ENCODE data around the gene FAM163B. TPM values are rescaled to one million over a fixed set of nuclear protein-coding genes. Genes with fewer than 3 reads are reported as not detected.

FAM163B gene
- total and polyA plus RNA-seq, 2 donors (not counting 3 experiments of a cell fraction or from before 2014, with no cell fraction given) = not detected

DNA sequence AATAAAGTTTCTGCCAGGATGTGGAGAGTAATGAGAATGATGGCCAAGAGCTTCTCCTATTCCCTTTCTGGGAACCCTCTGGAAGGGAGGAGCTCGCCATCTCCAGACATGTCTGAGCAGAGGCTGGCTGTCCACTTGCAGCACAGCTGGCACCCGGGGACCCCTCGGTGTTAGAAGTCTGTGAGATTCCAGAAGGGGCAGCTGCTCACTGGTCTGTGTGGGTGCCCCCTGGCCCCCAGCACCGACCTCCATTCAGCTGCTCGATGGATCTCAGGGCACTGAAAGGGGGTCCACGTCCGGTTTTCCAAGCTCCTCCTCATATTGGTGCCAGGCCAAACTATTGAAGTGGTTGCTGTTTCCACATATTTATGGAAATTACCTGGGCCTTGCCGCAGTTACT lies 3.6 kb upstream of the FAM163B start:
- no peaks in the 10 kb centered on the region for H4K20me1 ChIP-seq (replicated peaks; ENCODE audit: control insufficient read depth, extremely low read depth, insufficient read depth, low read length)
- no TSS peak for BruUV-seq (replicated peaks)
- H3K9me3 ChIP-seq (replicated peaks; ENCODE audit: control insufficient read depth, insufficient read depth, low read length) = no peaks in the 10 kb centered on the region
- H2AFZ ChIP-seq (ENCODE audit: low read depth, low read length) = no peak overlapping the region
- no peaks in the 10 kb centered on the region for H3K79me2 ChIP-seq (ENCODE audit: control insufficient read depth, insufficient read depth, low read length)
- ChIA-PET CTCF (no interaction called here), POLR2A (no interaction called here)
- no peaks in the 10 kb centered on the region for H3K9me1 ChIP-seq (replicated peaks; ENCODE audit: control insufficient read depth, extremely low read depth, insufficient read depth, low read length)
- no peak for DNase-seq (ENCODE audit: low read depth, low spot score)
- no peak overlapping the region for H3K9ac ChIP-seq (replicated peaks; ENCODE audit: extremely low read depth, insufficient read depth, low read length)
- H3K27ac ChIP-seq (ENCODE audit: insufficient read depth, low read depth, low read length) = no peak overlapping the region
- intact Hi-C loops (cut with micrococcal nuclease) (no loop called here), dilution Hi-C loops (cut with MboI; ENCODE audit: extremely low pct_ligation_motif_present, low sequenced_read_pairs) (no loop called here)
- no peaks in the 10 kb centered on the region for H3K36me3 ChIP-seq (ENCODE audit: control insufficient read depth in 2 of 2, extremely low read depth in 1 of 2, insufficient read depth in 2 of 2, low read length in 2 of 2)
- no peak overlapping the region for H3K4me2 ChIP-seq (ENCODE audit: insufficient read depth, low read length)
- H3K27me3 ChIP-seq (ENCODE audit: control insufficient read depth in 2 of 2, insufficient read depth in 2 of 2, low read length in 2 of 2) = peaks cover 0 to 3% of the 10 kb centered on the region in 2 experiments
- H3K4me1 ChIP-seq (ENCODE audit: control insufficient read depth, extremely low read depth, insufficient read depth, low read length) = no peaks in the 10 kb centered on the region
- TF ChIP-seq POLR2A (IDR thresholded peaks at IDR 0.05; ENCODE audit: low read depth, low read length) (no peak), POLR2AphosphoS5 (IDR thresholded peaks at IDR 0.05; ENCODE audit: insufficient read depth, low read depth, low read length) (no peak)
- no peak for FAIRE-seq
- H3K4me3 ChIP-seq (replicated peaks in 1 of 3; ENCODE audit: insufficient read depth in 1 of 3, low read depth in 1 of 3, low read length in 3 of 3) = no peak overlapping the region

DNA sequence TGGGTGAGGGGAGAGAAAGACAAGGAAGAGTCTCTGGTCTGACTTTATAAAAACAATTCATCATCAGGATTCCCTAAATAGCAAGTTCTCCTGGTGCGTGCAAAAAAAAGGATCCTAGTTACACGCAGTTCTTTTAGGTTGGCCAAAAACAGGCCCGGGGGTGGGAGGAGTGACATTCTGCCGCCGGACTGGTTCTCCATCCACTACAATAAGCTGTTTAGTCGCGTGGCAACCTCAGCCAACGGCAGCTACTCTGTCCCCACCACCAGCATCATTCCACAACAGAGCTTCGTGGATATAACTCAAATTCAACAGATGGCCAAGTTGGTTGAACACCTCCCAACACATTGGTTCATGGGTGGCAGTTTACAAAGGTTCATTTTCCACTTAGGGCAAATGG lies 2.9 kb upstream of the FAM163B start:
- POLR2A ChIA-PET = no interaction called here
- Histone ChIP-seq H3K4me2 (ENCODE audit: insufficient read depth, low read length) (no peak overlapping the region), H3K9me3 (replicated peaks; ENCODE audit: control insufficient read depth, insufficient read depth, low read length) (no peaks in the 10 kb centered on the region), H3K27ac (ENCODE audit: insufficient read depth, low read depth, low read length) (no peak overlapping the region), H3K36me3 (ENCODE audit: control insufficient read depth in 2 of 2, extremely low read depth in 1 of 2, insufficient read depth in 2 of 2, low read length in 2 of 2) (no peaks in the 10 kb centered on the region), H3K27me3 (ENCODE audit: control insufficient read depth in 2 of 2, insufficient read depth in 2 of 2, low read length in 2 of 2) (peaks cover 0 to 3% of the 10 kb centered on the region in 2 experiments), H2AFZ (ENCODE audit: low read depth, low read length) (no peak overlapping the region), H4K20me1 (replicated peaks; ENCODE audit: control insufficient read depth, extremely low read depth, insufficient read depth, low read length) (no peaks in the 10 kb centered on the region), H3K79me2 (ENCODE audit: control insufficient read depth, insufficient read depth, low read length) (no peaks in the 10 kb centered on the region), H3K4me1 (ENCODE audit: control insufficient read depth, extremely low read depth, insufficient read depth, low read length) (no peaks in the 10 kb centered on the region), H3K9ac (replicated peaks; ENCODE audit: extremely low read depth, insufficient read depth, low read length) (no peak overlapping the region), H3K4me3 (replicated peaks in 1 of 3; ENCODE audit: insufficient read depth in 1 of 3, low read depth in 1 of 3, low read length in 3 of 3) (no peak overlapping the region), H3K9me1 (replicated peaks; ENCODE audit: control insufficient read depth, extremely low read depth, insufficient read depth, low read length) (no peaks in the 10 kb centered on the region)
- dilution Hi-C loops (cut with MboI; ENCODE audit: extremely low pct_ligation_motif_present, low sequenced_read_pairs) = no loop called here
- no TSS peak for BruUV-seq (replicated peaks)
- DNase-seq (ENCODE audit: low read depth, low spot score) = no peak
- FAIRE-seq = no peak
- CTCF ChIA-PET = no interaction called here
- intact Hi-C loops (cut with micrococcal nuclease) = no loop called here
- TF ChIP-seq POLR2AphosphoS5 (IDR thresholded peaks at IDR 0.05; ENCODE audit: insufficient read depth, low read depth, low read length) (no peak), POLR2A (IDR thresholded peaks at IDR 0.05; ENCODE audit: low read depth, low read length) (no peak), GATA2 (IDR thresholded peaks at IDR 0.05; ENCODE audit: insufficient read depth, insufficient read length, low read depth, low read length) (no peak), JUN (IDR thresholded peaks at IDR 0.05; ENCODE audit: borderline replicate concordance, insufficient read depth, insufficient read length, low read depth) (no peak), CTCF (IDR thresholded peaks at IDR 0.05; ENCODE audit: extremely low read depth in 1 of 2, insufficient read depth in 1 of 2, low read depth in 1 of 2, low read length in 2 of 2) (no peak), FOS (IDR thresholded peaks at IDR 0.05; ENCODE audit: borderline replicate concordance, insufficient read depth, low read length) (no peak), EZH2 (IDR thresholded peaks at IDR 0.05; ENCODE audit: borderline replicate concordance, low read depth, low read length, severe bottlenecking) (no peak), MYC (IDR thresholded peaks at IDR 0.05; ENCODE audit: low read depth, low read length) (no peak)
- TF ChIP-seq, protein P1, sequence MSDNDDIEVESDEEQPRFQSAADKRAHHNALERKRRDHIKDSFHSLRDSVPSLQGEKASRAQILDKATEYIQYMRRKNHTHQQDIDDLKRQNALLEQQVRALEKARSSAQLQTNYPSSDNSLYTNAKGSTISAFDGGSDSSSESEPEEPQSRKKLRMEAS (IDR thresholded peaks at IDR 0.05; ENCODE audit: insufficient read depth, insufficient read length) = no peak

Data from endothelial cell of umbilical vein (primary cell).